Measurements from ENCODE around the gene ACAP3. TPM values are rescaled to one million over a fixed set of nuclear protein-coding genes. Genes with fewer than 3 reads are reported as not detected.

The ACAP3 gene
- total RNA-seq, 1 experiment from 2014 or later: 44.8 TPM

DNA sequence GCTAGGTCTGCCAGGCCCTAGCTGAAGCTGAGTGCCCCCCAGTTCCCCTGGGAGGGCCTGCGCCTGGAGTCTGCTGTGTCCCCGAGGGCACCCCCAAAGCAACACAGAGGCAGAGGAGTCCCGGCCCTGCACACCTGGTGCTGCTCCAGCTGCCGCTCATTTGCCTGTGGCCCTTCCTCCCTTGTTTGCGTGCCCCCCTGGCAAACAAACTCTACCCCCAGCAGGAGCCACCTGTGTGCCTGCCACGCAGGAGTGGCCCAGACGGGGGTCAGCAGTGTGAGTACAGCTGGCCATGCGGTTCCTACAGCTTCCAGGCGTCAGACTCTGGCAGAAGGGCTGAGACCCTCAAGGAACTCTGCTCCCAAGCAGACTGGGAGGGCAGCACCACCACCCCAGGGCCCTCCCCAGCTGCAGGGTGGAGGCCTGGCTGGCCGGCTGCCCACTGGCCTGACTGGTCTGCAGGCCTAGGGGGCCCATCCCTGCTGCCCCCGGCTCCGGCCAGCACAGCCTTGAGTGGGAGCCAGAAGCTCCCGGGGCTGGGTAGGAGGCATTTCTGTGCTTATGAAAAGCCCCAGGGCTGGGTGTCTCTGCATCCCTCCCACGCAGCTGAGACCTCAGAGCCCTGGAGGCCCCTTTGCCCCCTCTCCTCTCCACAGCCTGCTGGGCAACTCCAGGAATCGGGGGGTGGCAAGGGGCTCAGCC, 22.8 kb upstream of the ACAP3 start:
- Histone ChIP-seq H3K9me3 (replicated peaks) (peaks cover 3% of the 10 kb centered on the region), H3K4me1 (replicated peaks) (peaks cover 17% of the 10 kb centered on the region), H3K4me3 (no peak overlapping the region), H3K27ac (no peak overlapping the region), H3K27me3 (replicated peaks) (no peaks in the 10 kb centered on the region), H3K36me3 (peaks cover 46% of the 10 kb centered on the region)
- no peak for DNase-seq (ENCODE audit: low read depth in 1 of 2, low spot score in 2 of 2)

- DNase-seq (ENCODE audit: low read depth in 1 of 2, low spot score in 2 of 2): no peak
- Histone ChIP-seq H3K27me3 (replicated peaks) (no peaks in the 10 kb centered on the region), H3K36me3 (peaks cover 45% of the 10 kb centered on the region), H3K9me3 (replicated peaks) (peaks cover 3% of the 10 kb centered on the region), H3K4me1 (replicated peaks) (peaks cover 25% of the 10 kb centered on the region), H3K4me3 (no peak overlapping the region), H3K27ac (no peak overlapping the region)
Observed at GRCh38 chr1:1329304-1330210, 21.8 kb upstream of the ACAP3 start.

GRCh38 chr1:1328254-1328653, 20.5 kb upstream of the ACAP3 start:
- Histone ChIP-seq H3K36me3 (peaks cover 43% of the 10 kb centered on the region), H3K4me3 (no peak overlapping the region), H3K9me3 (replicated peaks) (peaks cover 3% of the 10 kb centered on the region), H3K27me3 (replicated peaks) (no peaks in the 10 kb centered on the region), H3K4me1 (replicated peaks) (peaks cover 31% of the 10 kb centered on the region), H3K27ac (no peak overlapping the region)
- DNase-seq (ENCODE audit: low read depth in 1 of 2, low spot score in 2 of 2): no peak

DNA sequence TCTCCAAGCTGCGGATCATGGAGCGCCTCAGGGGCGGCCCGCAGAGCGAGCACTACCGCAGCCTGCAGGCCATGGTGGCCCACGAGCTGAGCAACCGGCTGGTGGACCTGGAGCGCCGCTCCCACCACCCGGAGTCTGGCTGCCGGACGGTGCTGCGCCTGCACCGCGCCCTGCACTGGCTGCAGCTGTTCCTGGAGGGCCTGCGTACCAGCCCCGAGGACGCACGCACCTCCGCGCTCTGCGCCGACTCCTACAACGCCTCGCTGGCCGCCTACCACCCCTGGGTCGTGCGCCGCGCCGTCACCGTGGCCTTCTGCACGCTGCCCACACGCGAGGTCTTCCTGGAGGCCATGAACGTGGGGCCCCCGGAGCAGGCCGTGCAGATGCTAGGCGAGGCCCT, 19.6 kb upstream of the ACAP3 start:
- Histone ChIP-seq H3K36me3 (peaks cover 49% of the 10 kb centered on the region), H3K4me1 (replicated peaks) (peaks cover 36% of the 10 kb centered on the region), H3K27ac (no peak overlapping the region), H3K4me3 (no peak overlapping the region), H3K27me3 (replicated peaks) (no peaks in the 10 kb centered on the region), H3K9me3 (replicated peaks) (peaks cover 3% of the 10 kb centered on the region)
- no peak for DNase-seq (ENCODE audit: low read depth in 1 of 2, low spot score in 2 of 2)

DNA sequence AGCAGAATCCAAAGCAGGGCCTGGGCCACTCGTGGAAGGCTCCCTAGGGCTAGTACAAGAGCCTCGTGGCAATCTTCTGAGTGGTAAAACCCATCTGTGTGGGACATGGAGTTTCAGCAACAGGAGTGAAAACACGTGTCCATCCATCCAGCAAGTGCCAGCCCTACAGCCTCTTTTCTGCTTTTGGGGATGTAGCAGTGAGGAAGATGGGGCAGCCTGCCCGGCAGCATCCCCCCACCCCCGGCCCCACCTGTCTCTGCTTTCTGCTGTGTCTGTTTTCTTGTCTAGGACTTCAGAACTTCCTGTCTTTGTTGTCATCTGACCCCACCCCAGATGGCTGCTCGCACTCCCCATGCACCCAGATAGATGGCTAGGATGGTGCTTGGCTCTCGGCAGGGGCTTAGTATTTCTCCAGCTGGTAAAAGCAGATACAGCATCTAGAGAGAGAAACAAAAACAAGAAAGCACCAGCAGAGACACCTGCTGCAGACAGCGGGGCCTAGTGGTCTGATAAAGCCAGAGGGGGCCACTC, 18.4 kb upstream of the ACAP3 start:
- Histone ChIP-seq H3K27ac (no peak overlapping the region), H3K27me3 (replicated peaks) (no peaks in the 10 kb centered on the region), H3K36me3 (peaks cover 59% of the 10 kb centered on the region), H3K4me1 (replicated peaks) (peaks cover 35% of the 10 kb centered on the region), H3K9me3 (replicated peaks) (peaks cover 3% of the 10 kb centered on the region), H3K4me3 (no peak overlapping the region)
- no peak for DNase-seq (ENCODE audit: low read depth in 1 of 2, low spot score in 2 of 2)

GRCh38 chr1:1325288-1326074, 17.8 kb upstream of the ACAP3 start:
- DNase-seq (ENCODE audit: low read depth in 1 of 2, low spot score in 2 of 2): no peak
- H3K27ac ChIP-seq: peak overlapping the region; percentile 55
- peaks cover 66% of the 10 kb centered on the region for H3K36me3 ChIP-seq
- no peaks in the 10 kb centered on the region for H3K27me3 ChIP-seq (replicated peaks)
- H3K4me3 ChIP-seq: peak overlapping the region; percentile 100
- H3K9me3 ChIP-seq (replicated peaks): peaks cover 3% of the 10 kb centered on the region
- peaks cover 28% of the 10 kb centered on the region for H3K4me1 ChIP-seq (replicated peaks)

- H3K4me3 ChIP-seq: peak within 1 kb of the TSS; percentile 100
Observed at GRCh38 chr1:1324524-1325287, 17.0 kb upstream of the ACAP3 start, which contains the start of the genes CPTP and INTS11. CPTP (plus strand) TSS chr1:1324802; CDS start chr1:1326911, 2,109 bp downstream. INTS11 (minus strand) TSS chr1:1324660; CDS start chr1:1324608, 52 bp downstream.

GRCh38 chr1:1324084-1324523, 16.4 kb upstream of the ACAP3 start:
- Histone ChIP-seq H3K4me1 (replicated peaks) (peaks cover 28% of the 10 kb centered on the region), H3K4me3 (peak overlapping the region; percentile 100), H3K9me3 (replicated peaks) (no peaks in the 10 kb centered on the region), H3K27ac (peak overlapping the region; percentile 75), H3K27me3 (replicated peaks) (no peaks in the 10 kb centered on the region), H3K36me3 (peaks cover 79% of the 10 kb centered on the region)
- DNase-seq (ENCODE audit: low read depth in 1 of 2, low spot score in 2 of 2): no peak

More at GRCh38 chr1:1324524-1325287, 17.0 kb upstream of the ACAP3 start, which contains the start of the genes CPTP and INTS11:
- Histone ChIP-seq H3K9me3 (replicated peaks) (no peaks in the 10 kb centered on the region; the same call in 1 of the 2 replicates), H3K27ac (peak within 1 kb of the TSS; percentile 75), H3K4me1 (replicated peaks) (peaks cover 28% of the 10 kb centered on the region), H3K27me3 (replicated peaks) (no peaks in the 10 kb centered on the region), H3K36me3 (peaks cover 73% of the 10 kb centered on the region)
- DNase-seq (ENCODE audit: low read depth in 1 of 2, low spot score in 2 of 2): peak; percentile 77 to 96

GRCh38 chr1:1322952-1323351, 15.2 kb upstream of the ACAP3 start:
- Histone ChIP-seq H3K4me1 (replicated peaks) (peaks cover 40% of the 10 kb centered on the region), H3K9me3 (replicated peaks) (no peaks in the 10 kb centered on the region), H3K27ac (no peak overlapping the region), H3K4me3 (no peak overlapping the region), H3K36me3 (peaks cover 81% of the 10 kb centered on the region), H3K27me3 (replicated peaks) (no peaks in the 10 kb centered on the region)
- DNase-seq (ENCODE audit: low read depth in 1 of 2, low spot score in 2 of 2): no peak

GRCh38 chr1:1322418-1322817, 14.7 kb upstream of the ACAP3 start:
- no peaks in the 10 kb centered on the region for H3K27me3 ChIP-seq (replicated peaks)

DNA sequence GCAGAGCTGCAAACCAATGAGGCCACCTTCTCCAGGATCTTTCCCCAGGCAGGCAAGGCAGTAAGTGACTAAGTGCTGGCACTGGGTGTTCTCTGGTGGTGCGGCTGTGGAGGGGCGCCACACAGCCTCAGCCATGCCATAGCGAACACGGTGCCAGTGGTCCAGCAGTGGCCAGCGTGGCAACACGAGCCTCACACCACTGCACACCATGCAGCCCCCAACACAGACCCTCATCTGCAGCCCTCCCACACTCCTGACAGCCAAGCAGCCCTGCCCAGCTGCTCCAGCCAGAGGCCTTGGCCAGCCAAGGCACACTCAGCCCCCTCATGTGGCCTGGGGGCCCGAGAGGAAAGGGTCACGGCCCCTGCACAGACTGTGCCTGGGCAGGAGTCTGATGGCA, 13.7 kb upstream of the ACAP3 start:
- Histone ChIP-seq H3K4me3 (no peak overlapping the region), H3K4me1 (replicated peaks) (peaks cover 42% of the 10 kb centered on the region), H3K9me3 (replicated peaks) (no peaks in the 10 kb centered on the region), H3K36me3 (peaks cover 81% of the 10 kb centered on the region), H3K27ac (no peak overlapping the region), H3K27me3 (replicated peaks) (no peaks in the 10 kb centered on the region)
- DNase-seq (ENCODE audit: low read depth in 1 of 2, low spot score in 2 of 2): no peak

More at GRCh38 chr1:1322418-1322817, 14.7 kb upstream of the ACAP3 start:
- Histone ChIP-seq H3K4me1 (replicated peaks) (peaks cover 42% of the 10 kb centered on the region), H3K36me3 (peaks cover 81% of the 10 kb centered on the region), H3K4me3 (no peak overlapping the region), H3K27ac (no peak overlapping the region), H3K9me3 (replicated peaks) (no peaks in the 10 kb centered on the region)
- DNase-seq (ENCODE audit: low read depth in 1 of 2, low spot score in 2 of 2): no peak

DNA sequence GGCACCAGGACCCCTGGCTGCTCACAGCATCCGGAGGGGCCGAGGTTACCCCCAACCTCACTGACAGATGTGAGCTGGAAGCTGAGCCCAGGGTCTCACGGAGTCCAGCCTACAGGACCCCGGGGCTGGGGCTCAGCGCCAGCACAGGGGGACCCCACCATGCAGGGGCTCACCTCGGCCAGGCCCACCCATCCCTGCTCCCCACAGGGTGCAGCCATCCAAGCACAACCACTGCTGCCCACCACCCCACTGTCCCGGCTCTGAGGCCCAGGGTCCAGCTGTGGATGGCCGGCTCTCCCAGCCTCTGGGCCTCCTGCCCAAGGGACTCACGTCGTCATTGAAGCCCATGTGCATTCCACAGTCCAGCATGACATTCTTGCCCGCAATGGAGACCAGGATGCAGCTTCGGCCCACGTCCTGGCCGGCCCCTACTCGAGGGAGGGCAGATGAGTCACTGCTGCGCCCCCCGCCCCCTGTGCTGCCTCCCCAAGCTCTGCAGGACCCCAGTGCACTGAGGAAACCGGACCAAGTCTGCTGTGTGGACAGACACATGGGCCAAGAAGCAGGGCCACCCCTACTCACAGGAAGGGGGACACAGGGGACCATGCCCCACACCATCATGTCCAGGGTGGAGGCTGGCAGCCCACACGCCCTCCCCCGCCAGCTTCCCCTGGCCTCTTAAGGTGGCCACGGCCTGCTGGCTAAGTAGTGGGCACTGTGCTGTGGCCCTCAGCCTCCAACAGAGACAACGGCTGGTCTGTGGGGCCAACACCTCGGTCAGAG, 13.1 kb upstream of the ACAP3 start:
- H3K27ac ChIP-seq: no peak overlapping the region
- no peak overlapping the region for H3K4me3 ChIP-seq
- no peak for DNase-seq (ENCODE audit: low read depth in 1 of 2, low spot score in 2 of 2)
- no peaks in the 10 kb centered on the region for H3K27me3 ChIP-seq (replicated peaks)
- H3K36me3 ChIP-seq: peaks cover 85% of the 10 kb centered on the region
- peaks cover 41% of the 10 kb centered on the region for H3K4me1 ChIP-seq (replicated peaks)
- no peaks in the 10 kb centered on the region for H3K9me3 ChIP-seq (replicated peaks)
